Stimulated activated CD4-positive, alpha-beta T cell treated with anti-CD3 and anti-CD28 coated beads, Interleukin-15, amount 100 ng/mL, for 1 hour (primary cell): Measurements from ENCODE around the gene MYH9.

ENCODE experiments used
- DNase-seq, 2 donors: peaks; one replicate each; pipeline ENCODE4 v3.0.0-alpha.2; 2020; ENCODE audit warnings: low read depth in 1 of 2, low spot score in 1 of 2

MYH9 gene

DNA sequence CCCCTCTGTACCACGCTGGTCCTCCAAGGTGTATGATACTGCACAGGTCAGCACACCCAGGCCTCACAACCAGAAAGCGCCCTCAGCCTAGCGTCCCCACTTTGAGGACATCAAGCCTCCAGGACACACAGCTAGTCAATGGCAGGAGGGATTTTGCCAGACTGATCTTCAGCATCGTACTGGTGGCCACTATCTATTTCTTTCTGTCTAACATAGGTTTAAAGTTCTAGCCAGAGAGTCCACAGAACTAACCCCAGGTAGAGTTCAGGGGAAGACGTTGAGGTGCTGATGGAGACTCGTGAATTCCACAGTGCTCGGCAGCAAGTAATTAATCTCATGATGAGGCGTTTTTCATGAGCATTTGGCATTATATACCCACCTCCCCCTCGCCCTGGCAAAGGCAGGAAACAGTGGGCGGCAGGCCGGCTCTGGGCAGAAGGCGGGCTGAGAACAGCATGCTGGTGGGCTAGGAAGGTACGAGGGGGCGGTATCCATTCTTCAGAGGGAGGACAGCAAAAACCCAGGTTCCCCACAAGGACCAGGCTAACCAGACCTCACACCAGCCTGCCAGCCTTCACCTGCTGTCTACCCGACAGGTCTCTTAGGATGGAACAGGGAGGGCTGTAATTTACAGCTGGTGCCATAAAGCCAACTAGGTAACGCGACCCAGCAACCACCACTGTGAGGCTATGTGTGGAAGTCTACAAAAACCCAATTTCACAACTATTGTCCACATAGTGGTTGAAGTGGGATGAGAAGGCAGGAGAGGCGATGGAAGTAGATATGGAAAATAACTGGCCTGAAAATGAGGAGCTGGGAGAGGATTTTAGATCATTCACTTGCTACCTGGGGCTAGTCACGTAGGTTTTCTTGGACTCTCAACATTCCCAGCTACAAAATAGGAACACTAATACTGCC lies 18.5 kb downstream of the MYH9 start:
- DNase-seq = no peak

DNA sequence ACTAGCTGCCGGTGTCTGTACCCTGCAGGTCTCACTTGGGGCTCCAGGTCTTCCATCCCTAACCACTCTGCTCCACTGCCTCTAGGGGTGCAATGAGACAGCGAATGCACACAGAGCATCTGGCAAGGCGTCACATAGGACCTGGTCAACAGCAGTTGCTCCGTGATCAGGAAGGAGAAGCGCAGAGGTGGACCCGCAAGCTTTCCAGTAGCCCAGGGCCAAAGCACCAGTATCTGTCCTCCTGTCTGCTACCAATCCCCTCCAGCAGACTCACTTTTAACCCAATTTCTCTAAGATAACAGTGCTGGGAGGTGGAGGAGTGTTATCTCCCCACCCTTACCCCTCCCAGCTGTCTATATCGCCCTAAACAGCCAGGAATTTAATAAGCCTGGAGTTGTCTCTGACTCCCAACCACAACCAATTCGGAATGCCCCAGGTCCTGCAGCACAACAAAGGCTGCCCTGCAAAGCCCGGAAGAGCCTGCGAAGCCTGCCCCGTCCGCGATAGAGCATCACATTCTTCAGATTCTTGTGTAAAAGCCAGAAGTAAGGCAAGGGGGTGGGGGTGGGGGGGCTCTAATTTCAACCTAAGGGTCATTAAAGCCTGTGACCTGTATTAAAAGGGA lies 19.3 kb downstream of the MYH9 start:
- no peak for DNase-seq

DNA sequence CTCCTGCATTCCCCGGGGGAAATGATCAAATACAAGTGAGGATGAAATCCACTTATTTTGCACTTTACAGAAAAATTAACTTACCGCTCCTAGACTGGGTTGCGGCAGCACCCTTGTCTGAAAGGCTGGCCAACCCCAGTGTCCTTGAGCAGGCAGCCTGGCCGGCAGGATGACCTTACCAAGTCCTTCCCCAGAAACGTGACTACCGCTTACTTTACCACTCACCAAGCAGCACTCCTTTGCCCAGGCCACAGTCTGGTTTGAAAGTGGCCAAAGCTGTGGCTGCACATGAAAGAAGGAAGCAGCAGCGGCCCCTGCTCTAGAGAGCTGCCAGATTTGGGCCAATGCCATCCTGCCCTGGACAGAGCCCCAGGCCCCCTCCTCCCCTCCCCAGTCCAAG lies 20.3 kb downstream of the MYH9 start:
- DNase-seq = no peak

DNA sequence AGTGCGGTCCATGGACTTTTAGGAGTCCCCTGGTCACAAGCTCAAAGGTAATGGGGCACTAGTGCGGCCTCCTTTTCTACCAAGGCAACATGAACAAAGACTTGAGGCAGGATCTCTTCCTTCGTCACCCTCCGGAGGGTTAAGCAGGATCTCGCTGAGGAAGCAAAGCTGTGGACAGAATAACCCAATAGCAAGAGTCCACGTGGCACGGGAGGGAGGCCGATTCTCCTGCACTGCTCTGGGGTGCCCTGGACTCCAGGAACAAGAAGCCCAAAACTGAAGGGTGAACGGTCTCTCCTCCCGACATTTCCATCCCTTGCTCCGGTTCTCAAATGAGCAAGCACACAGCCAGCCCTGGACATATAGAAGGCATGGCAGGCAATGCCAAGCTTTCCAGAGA lies 20.7 kb downstream of the MYH9 start:
- DNase-seq = no peak

DNA sequence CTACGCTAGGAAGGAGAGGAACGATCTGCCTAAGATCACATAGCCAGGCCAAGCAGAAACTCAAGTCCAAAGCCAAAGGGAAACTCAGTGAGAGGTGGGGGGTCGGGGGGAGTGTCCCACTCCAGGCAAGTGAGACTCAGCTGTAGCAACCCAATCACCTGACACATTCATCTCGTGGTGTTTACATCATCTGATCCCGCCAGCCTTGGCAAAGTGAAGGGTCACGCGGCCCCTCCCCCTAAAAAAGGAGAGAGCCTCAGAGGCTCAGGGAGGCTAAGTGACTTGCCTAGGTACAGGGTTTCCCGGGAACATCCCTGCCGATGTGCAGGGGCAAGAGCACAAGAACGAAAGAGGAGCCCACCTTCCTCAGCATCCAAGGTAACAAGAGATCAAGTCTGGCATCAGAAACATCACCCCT lies 21.5 kb downstream of the MYH9 start:
- no peak for DNase-seq

DNA sequence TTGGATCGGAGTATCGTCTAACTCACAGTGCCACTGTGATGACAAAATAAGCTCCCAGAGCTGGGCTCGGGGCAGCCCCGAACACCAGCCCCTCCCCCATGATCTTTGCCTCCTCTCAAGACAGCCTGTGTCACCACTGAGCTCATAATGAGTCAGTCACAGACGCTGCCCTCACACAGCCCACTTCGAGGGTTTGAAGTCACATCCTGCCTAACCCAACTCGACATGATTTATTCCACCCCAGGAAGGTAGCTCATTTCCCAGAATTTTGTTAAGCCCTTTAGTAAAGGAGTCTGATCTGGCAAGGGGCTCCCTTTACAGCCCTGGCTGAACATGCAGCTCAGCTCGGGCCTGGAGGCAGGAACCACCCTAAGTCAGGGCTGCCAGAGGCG lies 22.8 kb downstream of the MYH9 start:
- DNase-seq = peak; percentile 70 to 79

DNA sequence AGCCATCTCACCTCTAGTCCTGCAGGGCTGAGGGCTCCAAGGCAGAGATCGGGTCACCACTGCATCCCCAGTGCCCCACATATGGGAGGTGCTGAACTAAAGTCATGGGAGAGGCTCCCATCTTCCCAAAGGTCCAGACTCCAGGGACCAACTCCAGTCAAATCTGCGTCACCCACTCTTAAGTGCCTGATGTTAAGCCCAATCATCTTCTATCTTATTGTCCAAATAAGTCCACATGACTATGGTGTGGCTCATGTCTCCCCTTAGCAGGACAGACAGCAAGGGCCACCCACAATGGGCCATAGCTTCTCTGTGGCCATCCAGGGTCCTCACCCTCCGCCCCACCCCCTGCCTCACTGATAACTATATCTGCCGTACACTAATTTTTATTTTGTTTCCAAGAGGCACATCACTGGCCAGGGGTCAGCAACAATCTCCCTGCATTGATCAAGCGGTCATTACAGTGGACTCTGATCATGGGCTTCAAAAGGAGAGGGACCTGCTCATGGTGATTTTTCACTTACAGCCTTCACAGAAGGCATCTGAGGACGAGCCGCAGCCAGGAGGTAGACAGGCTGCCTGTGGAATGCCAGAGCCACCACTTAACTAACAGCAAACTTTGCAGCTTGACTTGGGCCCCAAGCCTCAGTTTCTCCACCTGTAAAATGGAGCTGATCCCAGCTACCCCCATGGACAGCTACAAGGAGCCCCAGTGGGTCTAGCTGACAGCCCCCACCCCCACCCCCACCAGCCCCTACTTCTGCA lies 23.3 kb downstream of the MYH9 start:
- no peak for DNase-seq

DNA sequence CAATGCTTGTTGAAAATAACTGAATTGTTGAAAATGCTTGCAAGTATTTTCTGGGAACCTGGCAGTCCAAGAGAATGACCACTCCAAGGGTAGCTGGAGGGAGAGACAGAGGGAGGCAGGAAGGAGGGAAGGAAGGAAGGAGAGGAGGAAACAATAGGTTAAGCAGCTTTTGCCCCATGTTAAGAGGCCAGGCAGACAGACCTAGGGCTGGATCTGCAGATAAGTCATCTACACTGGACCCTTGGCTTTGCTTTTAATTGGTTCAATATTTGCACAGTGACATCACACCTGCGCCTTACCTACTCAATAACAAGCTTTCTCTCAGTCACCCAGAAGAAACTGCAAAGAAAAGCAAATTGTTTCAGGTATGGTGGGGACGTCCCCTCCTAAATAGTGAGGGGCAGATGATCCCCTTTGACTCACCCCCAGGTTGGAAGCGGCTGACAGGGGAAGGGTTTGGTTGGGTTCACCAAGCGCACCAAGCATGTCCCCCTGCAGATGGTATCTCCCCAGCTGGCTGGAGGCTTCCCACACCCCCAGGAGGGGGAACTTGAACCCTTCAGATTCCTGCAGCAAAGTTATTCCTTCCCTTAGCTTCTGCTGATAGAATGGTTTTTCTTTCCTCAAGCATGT lies 24.3 kb downstream of the MYH9 start:
- DNase-seq = no peak

DNA sequence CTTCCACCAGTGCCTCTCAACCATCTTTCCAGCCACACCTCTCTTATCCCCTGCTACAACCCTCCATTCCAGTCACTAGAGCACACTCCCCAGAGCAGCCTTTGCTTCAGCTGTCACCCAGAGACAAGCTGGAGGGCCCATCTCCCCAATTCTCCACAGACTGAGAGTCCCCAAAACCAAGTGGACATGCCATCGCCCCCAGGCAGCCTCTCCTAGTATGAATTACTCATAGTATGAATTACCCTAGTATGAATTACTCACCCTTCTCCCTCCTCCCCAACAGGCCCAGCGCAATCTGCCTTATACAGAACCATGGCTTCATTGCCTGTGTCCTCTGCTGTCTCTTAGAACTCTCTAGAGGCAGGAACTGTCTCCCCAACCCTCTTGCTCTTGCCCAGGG lies 24.8 kb downstream of the MYH9 start:
- DNase-seq = no peak

DNA sequence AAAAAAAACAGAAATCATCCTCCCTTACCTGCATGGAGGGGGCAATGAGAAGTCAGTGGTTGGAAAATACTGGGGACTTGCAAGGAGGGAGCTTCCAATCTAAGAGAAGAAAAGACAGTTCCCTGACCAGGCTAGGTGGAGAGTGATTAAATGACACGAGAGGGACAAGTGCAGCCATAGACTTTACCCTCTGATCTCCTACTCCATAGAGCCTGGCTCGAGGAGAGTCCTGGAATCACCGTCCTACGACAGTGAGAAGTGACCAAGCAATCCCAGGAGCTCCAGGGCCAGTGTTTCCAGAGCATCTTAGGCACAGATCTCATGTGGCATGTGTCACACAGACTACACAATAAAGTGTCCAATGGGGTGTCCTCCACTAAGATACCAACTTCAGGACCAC lies 25.7 kb downstream of the MYH9 start:
- DNase-seq = no peak

DNA sequence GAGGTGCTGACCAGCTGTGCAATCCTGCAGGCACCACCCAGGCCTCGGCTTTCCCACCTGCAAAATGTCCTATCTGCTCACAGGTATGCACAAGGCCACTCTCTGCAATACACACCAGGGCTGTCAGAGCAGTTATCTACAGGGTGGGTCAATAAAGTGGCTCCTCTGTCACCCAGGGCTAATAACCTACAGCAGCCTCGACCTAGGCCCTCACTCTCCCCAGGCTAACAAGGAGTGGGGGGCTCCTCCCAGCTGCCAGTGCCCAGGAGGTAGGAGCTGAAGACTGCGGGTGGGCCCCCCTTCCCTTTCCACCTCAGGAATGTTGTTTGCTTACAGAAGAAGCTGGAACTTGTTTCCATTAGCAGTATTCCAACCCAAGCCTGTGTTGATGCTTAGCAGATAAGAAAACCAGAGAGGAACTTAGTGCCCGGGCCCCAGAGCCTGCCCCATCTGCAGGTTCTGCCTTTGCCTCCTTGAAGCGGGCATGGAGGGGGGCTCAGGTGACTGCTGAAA lies 26.8 kb downstream of the MYH9 start:
- no peak for DNase-seq

DNA sequence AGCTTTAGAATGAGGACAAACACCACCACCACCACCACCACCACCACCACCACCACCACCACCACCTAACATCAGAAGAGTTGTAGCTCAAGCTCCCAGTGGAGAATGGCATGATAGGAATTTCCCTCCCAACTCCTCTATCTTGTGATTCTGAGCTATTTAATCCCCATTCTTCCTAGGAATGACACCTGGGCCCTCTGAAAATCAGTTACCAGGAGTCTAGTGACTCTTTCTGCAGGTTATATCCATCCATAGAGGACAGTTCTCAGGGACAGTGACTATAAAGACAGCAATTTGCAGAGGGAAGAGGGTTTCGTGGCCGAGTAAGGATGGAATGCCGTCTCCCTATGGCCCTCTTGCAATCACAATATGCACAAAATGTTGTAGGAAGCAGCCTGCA lies 27.8 kb downstream of the MYH9 start:
- no peak for DNase-seq

DNA sequence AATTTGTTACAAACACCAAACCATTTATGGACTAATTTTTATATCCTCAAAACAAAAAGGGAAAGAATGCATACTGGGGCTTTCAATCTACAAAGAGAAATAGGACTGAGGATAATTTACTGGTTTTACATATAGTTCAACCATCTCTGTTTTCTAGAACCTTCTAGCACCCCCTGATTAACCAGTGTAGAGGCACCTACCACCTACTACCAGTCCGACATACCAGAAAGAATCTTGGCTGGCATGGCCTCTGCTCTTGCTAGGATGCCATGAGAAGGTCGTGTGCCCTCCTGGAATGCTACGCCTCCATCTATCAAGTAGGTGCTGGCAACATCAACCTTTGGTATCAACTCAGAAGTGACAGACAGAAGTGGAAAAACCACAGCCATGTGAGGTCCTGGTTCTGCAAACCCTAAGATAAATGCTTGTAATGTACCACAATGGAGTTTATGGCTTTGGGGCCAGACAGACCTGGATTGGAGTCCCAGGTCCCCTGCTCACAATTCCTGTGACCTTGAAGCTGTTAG lies 28.2 kb downstream of the MYH9 start:
- DNase-seq = no peak

DNA sequence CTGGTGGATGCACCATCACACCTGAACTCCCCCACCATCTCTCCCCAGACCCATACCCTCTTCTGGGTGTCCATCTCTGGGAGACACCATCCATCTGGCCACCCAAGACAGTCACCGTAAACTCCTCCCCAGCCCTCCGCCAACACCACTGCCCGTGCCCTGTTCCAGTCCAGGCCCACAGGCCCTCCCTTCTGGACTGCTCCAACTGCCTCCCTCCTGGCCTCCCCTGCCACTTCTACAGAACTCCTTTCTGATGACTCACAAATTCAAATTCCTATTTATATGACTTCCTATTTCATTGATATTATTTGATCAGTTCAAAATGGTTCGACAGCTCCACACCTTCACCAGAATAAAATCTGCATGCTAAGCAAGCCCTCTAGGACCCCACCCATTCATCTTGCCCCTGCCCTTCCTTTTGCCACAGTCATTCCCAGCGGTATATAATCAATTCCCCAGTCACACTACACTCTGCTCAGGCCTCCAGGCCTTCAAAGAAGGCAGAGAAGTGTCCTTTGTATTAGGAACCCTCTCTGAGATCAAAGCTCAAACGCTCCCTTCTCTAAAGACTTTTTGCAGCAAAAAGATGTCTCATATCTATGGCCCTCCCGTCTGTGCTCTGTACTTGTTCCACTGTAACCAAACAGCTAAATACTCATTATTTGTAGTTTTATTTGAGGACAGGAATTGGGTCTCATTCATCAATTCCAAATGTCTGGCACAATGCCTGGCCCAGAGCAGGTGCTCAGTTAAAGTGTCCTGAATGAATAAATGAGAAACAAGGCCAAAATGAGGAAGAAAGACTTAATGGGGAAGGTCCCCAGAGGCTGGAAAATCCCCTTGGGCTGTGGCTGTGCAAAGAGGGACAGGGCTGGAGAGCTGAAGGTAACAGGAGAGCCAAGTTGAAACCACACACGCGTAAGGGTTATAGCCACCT lies 29.0 kb downstream of the MYH9 start:
- DNase-seq = no peak

DNA sequence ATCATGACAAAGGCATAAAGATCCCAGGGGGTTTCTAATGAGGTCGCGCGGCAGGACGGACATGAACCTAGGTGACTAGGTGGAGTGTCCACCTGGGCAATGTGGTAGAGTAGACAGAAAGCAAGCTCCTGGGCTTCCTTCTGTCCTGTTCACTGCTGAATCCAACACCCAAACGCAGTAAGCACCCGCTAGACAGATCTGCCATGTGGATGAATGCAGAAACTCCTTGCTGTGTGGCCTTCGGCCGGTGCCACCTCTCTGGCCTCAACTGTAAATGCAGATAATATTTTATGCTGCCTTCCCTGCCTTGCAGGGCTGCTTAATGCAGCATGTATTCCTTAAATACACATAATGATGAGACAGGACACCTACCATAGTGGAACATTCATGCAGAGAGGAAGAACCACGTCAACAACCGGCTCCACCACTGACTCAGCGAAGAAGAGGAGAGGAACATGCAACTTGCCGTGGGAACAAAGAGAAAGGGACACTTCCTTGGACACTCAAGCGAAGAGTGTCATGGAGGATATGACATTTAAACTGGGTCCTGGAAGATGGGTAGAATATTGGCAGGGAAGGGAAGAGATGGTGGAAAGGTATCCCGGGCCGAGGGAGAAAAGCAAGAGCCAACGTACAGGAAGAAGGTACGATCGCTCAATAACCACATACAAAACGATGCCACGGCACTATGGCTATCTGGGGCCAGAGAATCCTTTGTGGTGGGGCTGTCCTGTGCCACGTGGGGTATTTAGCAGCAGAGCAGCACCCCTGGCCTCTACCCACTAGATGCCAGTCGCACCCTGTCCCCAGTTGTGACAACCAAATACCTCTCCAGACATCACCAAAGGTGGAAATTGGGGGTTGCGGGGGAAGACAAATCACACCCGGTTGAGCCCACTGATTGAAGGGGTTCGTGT lies 30.8 kb downstream of the MYH9 start:
- DNase-seq = no peak

DNA sequence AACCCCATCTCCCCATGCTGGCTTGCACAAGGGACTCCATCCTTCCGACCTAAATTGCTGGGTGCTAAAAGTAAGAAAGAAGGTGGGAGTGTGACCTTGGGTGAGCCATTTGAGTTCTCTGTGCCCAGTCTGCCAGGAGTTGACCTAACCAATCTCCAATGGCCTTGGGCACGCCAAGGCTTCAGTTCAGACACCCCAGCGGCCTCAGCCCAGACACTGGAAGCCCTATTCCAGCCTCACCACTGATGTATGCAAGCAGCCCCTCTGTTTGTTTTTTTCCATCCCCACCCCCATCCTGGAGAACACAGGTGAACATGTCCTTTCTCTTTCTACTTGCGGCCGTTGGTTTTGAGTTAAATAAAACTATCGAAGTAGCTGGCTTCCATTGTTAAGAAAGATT lies 31.9 kb downstream of the MYH9 start:
- no peak for DNase-seq

DNA sequence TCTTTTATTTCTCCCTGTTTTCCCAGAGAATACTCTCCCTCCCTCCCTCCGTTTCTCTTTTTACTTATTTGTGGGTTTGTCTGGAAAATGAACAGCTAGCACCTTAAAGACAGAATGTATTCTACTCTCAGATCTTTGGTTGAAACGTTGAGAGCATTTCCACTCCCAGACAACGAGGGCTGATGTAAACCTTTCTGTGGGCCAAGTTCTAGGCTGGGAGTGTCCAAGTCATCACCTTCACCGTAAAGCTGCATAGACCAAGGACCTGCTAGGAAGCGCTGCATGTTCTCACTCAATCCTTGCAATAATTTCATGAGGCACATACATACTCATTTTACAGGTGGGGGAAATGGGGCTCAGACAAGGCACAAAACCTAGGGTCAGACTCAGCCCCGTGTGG lies 32.4 kb downstream of the MYH9 start:
- DNase-seq = no peak

DNA sequence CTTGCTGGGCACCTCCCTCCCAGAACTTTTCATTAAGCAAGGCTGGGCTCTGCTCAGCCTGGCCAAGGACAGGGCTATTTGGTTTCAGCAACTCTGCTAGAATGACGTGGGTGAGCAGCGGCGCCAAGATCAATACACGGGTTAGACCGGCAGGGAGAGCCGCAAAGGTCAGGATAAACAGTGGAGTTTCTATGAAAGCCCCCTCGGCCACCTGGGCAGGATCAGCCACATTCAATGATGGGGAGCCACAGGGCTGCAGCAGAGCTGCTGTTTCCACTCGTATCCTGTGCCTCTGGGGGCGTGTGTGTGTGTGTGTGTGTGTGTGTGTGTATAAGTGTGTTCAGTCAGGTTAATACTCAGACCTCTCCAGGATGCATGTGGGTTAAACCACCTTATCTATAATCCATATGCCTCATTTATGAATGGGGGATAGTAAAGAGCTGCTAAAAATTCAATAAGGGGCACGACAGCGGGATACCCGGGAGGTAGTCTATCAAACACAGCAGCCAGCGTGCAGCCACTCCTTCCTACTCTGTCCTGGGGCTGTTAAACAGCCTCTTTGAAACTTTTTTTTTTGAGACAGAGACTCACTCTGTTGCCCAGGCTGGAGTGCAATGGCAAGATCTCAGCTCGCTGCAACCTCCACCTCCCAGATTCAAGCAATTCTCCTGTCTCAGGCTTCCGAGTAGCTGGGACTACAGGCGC lies 34.8 kb downstream of the MYH9 start:
- no peak for DNase-seq
